ENCODE results near the gene SCN9A. TPM values are rescaled to one million over a fixed set of nuclear protein-coding genes. Genes with fewer than 3 reads are reported as not detected.
"Not testable (repeated sequence)": the region's sequence is repeated elsewhere in the genome, so short reads cannot be mapped to it uniquely, and the experiment has no call there.

SCN9A gene
- total RNA-seq, 3 donors from 2014 or later (not counting 1 experiment from before 2014, with no cell fraction given): 0.28 to 1.4 (median 0.39) TPM

GRCh38 chr2:166361351-166362153 is 14.2 kb downstream of the SCN9A start:
- Mint-ChIP-seq H3K9me3 (no peaks in the 10 kb centered on the region), H3K27me3 (ENCODE audit: low read depth in 2 of 2) (no peaks in the 10 kb centered on the region), H3K4me3 (no peak overlapping the region), H3K27ac (no peak overlapping the region), H3K36me3 (no peaks in the 10 kb centered on the region), H3K4me1 (no peaks in the 10 kb centered on the region)
- no peak for TF ChIP-seq CTCF (IDR thresholded peaks at IDR 0.05)
- ATAC-seq: no peak
- H3K27me3 ChIP-seq (ENCODE audit: control insufficient read depth, insufficient read depth, low read length): no peaks in the 10 kb centered on the region
- intact Hi-C loops (cut with micrococcal nuclease): no loop called here
- no peaks in the 10 kb centered on the region for H3K9me3 ChIP-seq (ENCODE audit: control insufficient read depth, insufficient read depth, low read length)
- WGBS (ENCODE audit: insufficient coverage): 71% methylated on average over 3 of the region's 3 CpGs
- no peak for DNase-seq
- H3K4me1 ChIP-seq (ENCODE audit: control insufficient read depth, insufficient read depth, low read length): no peaks in the 10 kb centered on the region
- no peak overlapping the region for H3K4me3 ChIP-seq (ENCODE audit: low read length)
- no peak overlapping the region for H3K27ac ChIP-seq (ENCODE audit: low read length)
- H3K36me3 ChIP-seq (ENCODE audit: control insufficient read depth, insufficient read depth, low read length): no peaks in the 10 kb centered on the region

GRCh38 chr2:166360906-166361305 is 14.8 kb downstream of the SCN9A start:
- H3K4me3 Mint-ChIP-seq: no peak overlapping the region
- no peaks in the 10 kb centered on the region for H3K4me1 ChIP-seq (ENCODE audit: control insufficient read depth, insufficient read depth, low read length)
- intact Hi-C loops (cut with micrococcal nuclease): no loop called here
- H3K4me1 Mint-ChIP-seq: no peaks in the 10 kb centered on the region
- H3K9me3 ChIP-seq (ENCODE audit: control insufficient read depth, insufficient read depth, low read length): no peaks in the 10 kb centered on the region
- no peak overlapping the region for H3K4me3 ChIP-seq (ENCODE audit: low read length)
- no peaks in the 10 kb centered on the region for H3K36me3 ChIP-seq (ENCODE audit: control insufficient read depth, insufficient read depth, low read length)
- H3K9me3 Mint-ChIP-seq: no peaks in the 10 kb centered on the region
- no peaks in the 10 kb centered on the region for H3K27me3 ChIP-seq (ENCODE audit: control insufficient read depth, insufficient read depth, low read length)
- H3K27ac Mint-ChIP-seq: no peak overlapping the region
- no peaks in the 10 kb centered on the region for H3K27me3 Mint-ChIP-seq (ENCODE audit: low read depth in 2 of 2)
- DNase-seq (no peak), ATAC-seq (no peak)
- WGBS (ENCODE audit: insufficient coverage): no CpG with 5 or more reads among the region's 2 CpGs
- H3K27ac ChIP-seq (ENCODE audit: low read length): no peak overlapping the region
- TF ChIP-seq CTCF (IDR thresholded peaks at IDR 0.05): no peak
- H3K36me3 Mint-ChIP-seq: no peaks in the 10 kb centered on the region

GRCh38 chr2:166360426-166360825 is 15.3 kb downstream of the SCN9A start:
- no peaks in the 10 kb centered on the region for H3K27me3 Mint-ChIP-seq (ENCODE audit: low read depth in 2 of 2)
- DNase-seq: no peak
- H3K4me1 Mint-ChIP-seq: no peaks in the 10 kb centered on the region
- no peak overlapping the region for H3K27ac ChIP-seq (ENCODE audit: low read length)
- no peak for TF ChIP-seq CTCF (IDR thresholded peaks at IDR 0.05)
- H3K27me3 ChIP-seq (ENCODE audit: control insufficient read depth, insufficient read depth, low read length): no peaks in the 10 kb centered on the region
- H3K9me3 Mint-ChIP-seq: no peaks in the 10 kb centered on the region
- H3K9me3 ChIP-seq (ENCODE audit: control insufficient read depth, insufficient read depth, low read length): no peaks in the 10 kb centered on the region
- H3K36me3 ChIP-seq (ENCODE audit: control insufficient read depth, insufficient read depth, low read length): no peaks in the 10 kb centered on the region
- no peaks in the 10 kb centered on the region for H3K4me1 ChIP-seq (ENCODE audit: control insufficient read depth, insufficient read depth, low read length)
- intact Hi-C loops (cut with micrococcal nuclease): no loop called here
- no peaks in the 10 kb centered on the region for H3K36me3 Mint-ChIP-seq
- no peak for ATAC-seq
- H3K4me3 Mint-ChIP-seq: no peak overlapping the region
- no peak overlapping the region for H3K27ac Mint-ChIP-seq
- no peak overlapping the region for H3K4me3 ChIP-seq (ENCODE audit: low read length)

- DNase-seq; H3K9me3 ChIP-seq (ENCODE audit: control insufficient read depth, insufficient read depth, low read length); H3K27me3 ChIP-seq (ENCODE audit: control insufficient read depth, insufficient read depth, low read length); H3K36me3 ChIP-seq (ENCODE audit: control insufficient read depth, insufficient read depth, low read length); H3K27me3 Mint-ChIP-seq (ENCODE audit: low read depth in 2 of 2); H3K27ac Mint-ChIP-seq; ATAC-seq; H3K27ac ChIP-seq (ENCODE audit: low read length); H3K9me3 Mint-ChIP-seq; intact Hi-C loops (cut with micrococcal nuclease); H3K4me1 Mint-ChIP-seq; H3K36me3 Mint-ChIP-seq; H3K4me3 ChIP-seq (ENCODE audit: low read length); H3K4me1 ChIP-seq (ENCODE audit: control insufficient read depth, insufficient read depth, low read length); H3K4me3 Mint-ChIP-seq: not testable (repeated sequence)
- whole genome bisulfite sequencing (ENCODE audit: insufficient coverage): 89% methylated on average over 4 of the region's 4 CpGs
Observed at GRCh38 chr2:166357950-166358321, 17.8 kb downstream of the SCN9A start.
